ENCODE results near the gene FCRL5. TPM values are rescaled to one million over a fixed set of nuclear protein-coding genes. Genes with fewer than 3 reads are reported as not detected.

FCRL5 gene
- total RNA-seq, 1 experiment from 2014 or later, result not detected

DNA sequence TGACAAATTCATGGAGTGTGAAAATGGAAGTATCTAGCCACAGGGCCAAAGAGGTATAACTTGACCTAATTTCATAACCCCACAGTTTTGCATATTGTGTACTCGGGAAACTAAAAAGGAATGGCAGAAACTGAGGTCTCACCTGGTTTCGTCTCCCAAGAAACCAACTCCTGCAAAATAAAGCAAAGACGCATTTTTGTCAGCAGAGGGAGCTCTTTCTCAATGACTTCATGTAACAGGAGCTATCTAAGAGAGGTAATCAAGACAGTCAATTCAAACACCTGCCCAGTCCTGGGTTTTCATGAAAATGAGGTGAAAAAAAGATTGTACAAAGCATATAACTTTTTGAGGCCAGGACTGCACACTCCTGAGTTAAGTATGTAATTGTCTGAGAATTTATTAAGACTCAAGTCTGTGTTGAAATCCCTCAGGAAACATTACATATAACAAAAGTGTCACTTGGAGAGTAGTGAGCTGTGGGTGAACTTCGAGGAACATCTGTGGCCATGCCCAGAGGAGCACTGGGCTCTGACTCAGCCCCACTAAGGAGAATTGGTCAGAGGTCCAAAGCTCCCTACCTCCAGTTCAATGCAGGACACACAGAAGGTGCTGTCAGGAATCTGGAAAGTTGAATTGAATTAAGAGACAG is 28.0 kb upstream of the FCRL5 start:
- peak; percentile 69 for DNase-seq
- Mint-ChIP-seq H3K4me3 (ENCODE audit: low read depth, unreplicated experiment) (no peak overlapping the region), H3K4me1 (ENCODE audit: low read depth, unreplicated experiment) (peaks cover 18% of the 10 kb centered on the region), H3K27ac (ENCODE audit: unreplicated experiment) (no peak overlapping the region), H3K27me3 (ENCODE audit: unreplicated experiment) (no peaks in the 10 kb centered on the region), H3K36me3 (ENCODE audit: insufficient read depth, unreplicated experiment) (no peaks in the 10 kb centered on the region), H3K9me3 (ENCODE audit: low read depth, unreplicated experiment) (peaks cover 1% of the 10 kb centered on the region)
- intact Hi-C loops (cut with micrococcal nuclease; ENCODE audit: unreplicated experiment), result loop anchor here (1.0 to 5.0 kb wide), 3 partner anchors 111 to 282 kb away; no protein-coding TSS in a partner anchor
- CTCF ChIA-PET, result interaction anchor here (0.7 to 2.8 kb wide), 27 partner anchors 8 to 541 kb away, joined by 3 to 146 read pairs (median 5); no protein-coding TSS in a partner anchor
- TF ChIP-seq, protein P1, sequence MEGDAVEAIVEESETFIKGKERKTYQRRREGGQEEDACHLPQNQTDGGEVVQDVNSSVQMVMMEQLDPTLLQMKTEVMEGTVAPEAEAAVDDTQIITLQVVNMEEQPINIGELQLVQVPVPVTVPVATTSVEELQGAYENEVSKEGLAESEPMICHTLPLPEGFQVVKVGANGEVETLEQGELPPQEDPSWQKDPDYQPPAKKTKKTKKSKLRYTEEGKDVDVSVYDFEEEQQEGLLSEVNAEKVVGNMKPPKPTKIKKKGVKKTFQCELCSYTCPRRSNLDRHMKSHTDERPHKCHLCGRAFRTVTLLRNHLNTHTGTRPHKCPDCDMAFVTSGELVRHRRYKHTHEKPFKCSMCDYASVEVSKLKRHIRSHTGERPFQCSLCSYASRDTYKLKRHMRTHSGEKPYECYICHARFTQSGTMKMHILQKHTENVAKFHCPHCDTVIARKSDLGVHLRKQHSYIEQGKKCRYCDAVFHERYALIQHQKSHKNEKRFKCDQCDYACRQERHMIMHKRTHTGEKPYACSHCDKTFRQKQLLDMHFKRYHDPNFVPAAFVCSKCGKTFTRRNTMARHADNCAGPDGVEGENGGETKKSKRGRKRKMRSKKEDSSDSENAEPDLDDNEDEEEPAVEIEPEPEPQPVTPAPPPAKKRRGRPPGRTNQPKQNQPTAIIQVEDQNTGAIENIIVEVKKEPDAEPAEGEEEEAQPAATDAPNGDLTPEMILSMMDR (IDR thresholded peaks at IDR 0.05; ENCODE audit: unreplicated experiment), result peak; percentile 58
- BruUV-seq (replicated peaks), result no TSS peak

DNA sequence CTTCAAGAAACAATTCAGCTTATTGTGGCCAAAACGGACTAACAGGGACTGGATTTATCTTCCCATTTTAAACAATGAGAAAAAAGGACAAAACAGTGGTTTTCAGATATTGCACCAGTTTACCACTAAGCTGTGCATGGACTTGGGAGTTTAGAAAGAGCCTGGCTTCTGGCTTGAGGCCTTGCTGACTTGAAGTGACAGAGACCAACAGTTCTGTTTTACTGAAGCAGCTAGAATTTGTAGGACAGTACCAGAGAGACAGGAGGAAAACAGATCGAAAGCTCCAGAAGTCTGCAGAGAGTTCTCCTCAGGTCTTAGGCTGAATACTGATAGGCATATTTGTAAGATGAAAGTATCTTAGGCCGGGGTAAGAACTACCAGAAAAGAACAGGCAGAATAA is 25.1 kb upstream of the FCRL5 start:
- Mint-ChIP-seq H3K36me3 (ENCODE audit: insufficient read depth, unreplicated experiment) (no peaks in the 10 kb centered on the region), H3K9me3 (ENCODE audit: low read depth, unreplicated experiment) (no peaks in the 10 kb centered on the region), H3K4me1 (ENCODE audit: low read depth, unreplicated experiment) (peaks cover 17% of the 10 kb centered on the region), H3K4me3 (ENCODE audit: low read depth, unreplicated experiment) (no peak overlapping the region), H3K27ac (ENCODE audit: unreplicated experiment) (no peak overlapping the region), H3K27me3 (ENCODE audit: unreplicated experiment) (no peaks in the 10 kb centered on the region)
- CTCF ChIA-PET, result interaction anchor here (0.9 to 1.2 kb wide), 2 partner anchors 114 to 195 kb away, joined by 3 to 8 read pairs; no protein-coding TSS in a partner anchor
- intact Hi-C loops (cut with micrococcal nuclease; ENCODE audit: unreplicated experiment), result loop anchor here (2.0 kb wide), 1 partner anchor 371 kb away; no protein-coding TSS in a partner anchor
- BruUV-seq (replicated peaks), result no TSS peak
- no peak for DNase-seq
- TF ChIP-seq, protein P1 (IDR thresholded peaks at IDR 0.05; ENCODE audit: unreplicated experiment), result no peak

DNA sequence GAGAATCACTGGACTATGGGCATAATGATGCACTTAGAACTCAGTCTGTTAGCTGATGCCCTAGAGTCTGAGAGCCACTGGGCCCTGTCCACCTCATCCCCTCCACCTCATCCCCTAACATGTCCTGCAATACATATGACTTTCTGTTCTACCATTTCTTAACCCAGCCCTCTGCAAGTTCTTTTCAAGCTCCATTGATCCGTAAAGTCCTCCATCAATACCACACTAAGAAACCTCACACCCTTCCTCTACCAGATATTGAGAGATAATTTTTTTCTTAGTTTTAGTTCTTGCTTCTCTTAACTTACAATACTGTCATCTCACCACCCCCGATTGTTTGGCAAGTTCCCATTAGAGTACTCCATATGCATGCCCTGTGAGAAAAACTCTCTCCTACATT is 23.4 kb upstream of the FCRL5 start:
- CTCF ChIA-PET, result interaction anchor here (0.8 kb wide), 1 partner anchor 10 kb away, joined by 3 read pairs; no protein-coding TSS in a partner anchor
- TF ChIP-seq, protein P1 (IDR thresholded peaks at IDR 0.05; ENCODE audit: unreplicated experiment), result no peak
- no peaks in the 10 kb centered on the region for H3K27me3 Mint-ChIP-seq (ENCODE audit: unreplicated experiment)
- peaks cover 8% of the 10 kb centered on the region for H3K4me1 Mint-ChIP-seq (ENCODE audit: low read depth, unreplicated experiment)
- H3K36me3 Mint-ChIP-seq (ENCODE audit: insufficient read depth, unreplicated experiment), result no peaks in the 10 kb centered on the region
- DNase-seq, result no peak
- H3K9me3 Mint-ChIP-seq (ENCODE audit: low read depth, unreplicated experiment), result no peaks in the 10 kb centered on the region
- intact Hi-C loops (cut with micrococcal nuclease; ENCODE audit: unreplicated experiment), result loop anchor here (2.0 kb wide), 1 partner anchor 373 kb away; no protein-coding TSS in a partner anchor
- H3K27ac Mint-ChIP-seq (ENCODE audit: unreplicated experiment), result no peak overlapping the region
- no peak overlapping the region for H3K4me3 Mint-ChIP-seq (ENCODE audit: low read depth, unreplicated experiment)
- BruUV-seq (replicated peaks), result no TSS peak

DNA sequence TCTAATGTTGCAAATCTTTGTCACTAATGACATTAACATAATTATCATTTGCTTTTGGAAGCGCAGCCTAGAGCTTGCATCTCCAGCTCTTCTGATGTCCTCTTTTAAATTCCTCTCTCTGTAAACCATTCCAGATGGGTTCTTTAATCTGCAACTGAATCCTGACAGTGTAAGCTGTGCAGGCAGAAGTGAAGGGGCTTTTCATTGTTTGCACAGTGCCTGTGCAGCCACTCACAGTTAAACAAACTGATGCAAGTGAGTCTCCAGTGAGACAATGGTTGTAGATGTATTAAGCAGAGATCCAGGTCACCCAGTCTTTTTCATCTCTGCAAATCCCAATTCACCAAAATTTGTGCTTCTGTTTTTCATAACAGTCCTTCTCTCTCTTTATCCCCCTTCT is 22.5 kb upstream of the FCRL5 start:
- CTCF ChIA-PET, result no interaction called here
- Mint-ChIP-seq H3K27ac (ENCODE audit: unreplicated experiment) (no peak overlapping the region), H3K27me3 (ENCODE audit: unreplicated experiment) (no peaks in the 10 kb centered on the region), H3K9me3 (ENCODE audit: low read depth, unreplicated experiment) (no peaks in the 10 kb centered on the region), H3K4me3 (ENCODE audit: low read depth, unreplicated experiment) (no peak overlapping the region), H3K36me3 (ENCODE audit: insufficient read depth, unreplicated experiment) (no peaks in the 10 kb centered on the region), H3K4me1 (ENCODE audit: low read depth, unreplicated experiment) (no peaks in the 10 kb centered on the region)
- intact Hi-C loops (cut with micrococcal nuclease; ENCODE audit: unreplicated experiment), result no loop called here
- TF ChIP-seq, protein P1 (IDR thresholded peaks at IDR 0.05; ENCODE audit: unreplicated experiment), result no peak
- no peak for DNase-seq
- BruUV-seq (replicated peaks), result no TSS peak
